NCI-H446 treated with DMSO at 0.1 percent for 48 hours (cell line): ENCODE measurements around the gene RNPEP.
"Not testable (repeated sequence)": the region's sequence is repeated elsewhere in the genome, so short reads cannot be mapped to it uniquely, and the experiment has no call there.

ENCODE experiments used
- DNase-seq: peaks from one replicate; lab custom pipeline; 2025; lab: John Stamatoyannopoulos, UW

RNPEP gene

GRCh38 chr1:202036595-202037387, 54.3 kb downstream of the RNPEP start:
- no peak for DNase-seq

- no peak for DNase-seq
These were observed 55.4 kb downstream of the RNPEP start for GRCh38 chr1:202037706-202038296.

- DNase-seq = no peak
These were observed 56.4 kb downstream of the RNPEP start for GRCh38 chr1:202038688-202039346.

- no peak for DNase-seq
These were observed 63.3 kb downstream of the RNPEP start for GRCh38 chr1:202045705-202046104.

- no peak for DNase-seq
These were observed 63.8 kb downstream of the RNPEP start for GRCh38 chr1:202046227-202046626.

GRCh38 chr1:202046748-202047708, 64.6 kb downstream of the RNPEP start:
- no peak for DNase-seq

GRCh38 chr1:202047977-202048376, 65.5 kb downstream of the RNPEP start:
- no peak for DNase-seq

GRCh38 chr1:202049129-202049528, 66.7 kb downstream of the RNPEP start:
- DNase-seq = no peak

- DNase-seq = no peak
These were observed 71.6 kb downstream of the RNPEP start for GRCh38 chr1:202054094-202054493.

GRCh38 chr1:202054673-202055072, 72.2 kb downstream of the RNPEP start:
- not testable (repeated sequence) for DNase-seq
